HepG2 (cell line): ENCODE data around the gene TPO. TPM values are rescaled to one million over a fixed set of nuclear protein-coding genes. Genes with fewer than 3 reads are reported as not detected.

Source experiments
- ATAC-seq: fragments of 200-7000 bp; cut with Tn5 transposase; 3 replicates; pipeline ENCODE4 v1.9.1; 2020; ENCODE audit warnings: mild to moderate bottlenecking, moderate library complexity
- BruUV-seq: library from RNA; stranded (reverse); fragments of 400-500 nt; replicated peaks from 2 replicates; lab custom pipeline; 2021; lab: Mats Ljungman, UMichigan
- CTCF ChIA-PET: fragments of 300-600 bp; formaldehyde crosslinking; extraction: SDS; loops from one replicate; lab custom pipeline; 2021; ENCODE audit warnings: low total read pairs, inconsistent platforms, low intra/inter-chr PET ratio; lab: Yijun Ruan, JAX
- POLR2A ChIA-PET: fragments of 350-600 bp; sonication (Branson Sonifier 250); formaldehyde crosslinking; loops from one replicate; lab custom pipeline; 2020; ENCODE audit warnings: antibody characterized with exemption, inconsistent platforms; lab: Yijun Ruan, JAX
- DNase-seq: peaks from one replicate; pipeline ENCODE4 v3.0.0-alpha.2; 2015; ENCODE audit warnings: low spot score
- FAIRE-seq: peaks from 3 replicates; lab custom pipeline; 2011; peaks lifted over from hg19 to GRCh38; lab: Jason Lieb, UNC
- H2AFZ ChIP-seq: one replicate; pipeline ENCODE4 v1.6.1; 2011; ENCODE audit warnings: low read length, inconsistent platforms
- H3K27ac ChIP-seq: fragments of 300-600 bp; 3 replicates; pipeline ENCODE4 v1.8.0; 2011; ENCODE audit warnings: mixed run types, mild to moderate bottlenecking, mixed read lengths, low read length, inconsistent platforms; ENCODE audit not compliant: insufficient read depth; ENCODE audit errors: extremely low read length
- H3K27me3 ChIP-seq, 2 experiments: fragments of 200-600 bp in 1 of 2; 2 replicates in 1 of 2; 3 replicates in 1 of 2; pipeline versions ENCODE4 v1.6.0 to v1.8.0; 2011; ENCODE audit warnings: low read length in 2 of 2, mild to moderate bottlenecking in 2 of 2, moderate library complexity in 2 of 2, inconsistent platforms in 1 of 2; ENCODE audit not compliant: insufficient read depth in 2 of 2, control insufficient read depth in 1 of 2
- H3K36me3 ChIP-seq, 2 experiments: fragments of 200-600 bp in 1 of 2; replicated peaks in 1 of 2; 2 replicates in 1 of 2; 3 replicates in 1 of 2; pipeline versions ENCODE4 v1.5.1 to v1.8.0; 2011; ENCODE audit warnings: low read length in 2 of 2, inconsistent platforms in 1 of 2; ENCODE audit not compliant: insufficient read depth in 2 of 2, control insufficient read depth in 1 of 2
- H3K4me1 ChIP-seq: 2 replicates; pipeline ENCODE4 v1.5.1; 2012; ENCODE audit warnings: low read length, inconsistent platforms; ENCODE audit not compliant: insufficient read depth
- H3K4me2 ChIP-seq: 2 replicates; pipeline ENCODE4 v1.6.0; 2011; ENCODE audit warnings: low read depth, low read length, inconsistent platforms
- H3K4me3 ChIP-seq, 3 experiments: fragments of 200-600 bp in 1 of 3; sonication (generic), shearing (Covaris generic) in 1 of 3; replicated peaks in 1 of 3; 2 replicates each; pipeline ENCODE4 v1.5.1; 2011 to 2016; ENCODE audit warnings: low read length in 3 of 3, inconsistent platforms in 2 of 3, low read depth in 2 of 3, mild to moderate bottlenecking in 2 of 3, control low read depth in 1 of 3, mixed read lengths in 1 of 3; ENCODE audit not compliant: insufficient read depth in 1 of 3
- H3K79me2 ChIP-seq: one replicate; pipeline ENCODE4 v1.6.1; 2011; ENCODE audit warnings: low read length, inconsistent platforms; ENCODE audit not compliant: insufficient read depth
- H3K9ac ChIP-seq: 2 replicates; pipeline ENCODE4 v1.6.0; 2011; ENCODE audit warnings: mild to moderate bottlenecking, low read depth, low read length, inconsistent platforms; ENCODE audit not compliant: insufficient read depth
- H3K9me3 ChIP-seq: 2 replicates; pipeline ENCODE4 v1.5.1; 2012; ENCODE audit warnings: mild to moderate bottlenecking, low read length
- H4K20me1 ChIP-seq: 2 replicates; pipeline ENCODE4 v1.6.0; 2011; ENCODE audit warnings: inconsistent platforms, mild to moderate bottlenecking, low read length, moderate library complexity; ENCODE audit not compliant: insufficient read depth
- CBFB ChIP-seq: sonication (generic); formaldehyde crosslinking; IDR thresholded peaks from 2 replicates; pipeline ENCODE4 v1.4.0; 2020; ENCODE audit warnings: missing genetic modification reagents
- GLI4 ChIP-seq: sonication (generic); formaldehyde crosslinking; IDR thresholded peaks from 2 replicates; pipeline ENCODE4 v1.5.1; 2020; ENCODE audit warnings: missing genetic modification reagents, mild to moderate bottlenecking, moderate library complexity, borderline replicate concordance
- HMGXB3 ChIP-seq: sonication (generic); formaldehyde crosslinking; IDR thresholded peaks from 2 replicates; pipeline ENCODE4 v1.4.0; 2020; ENCODE audit warnings: missing genetic modification reagents, borderline replicate concordance
- MLLT10 ChIP-seq: sonication (generic); formaldehyde crosslinking; IDR thresholded peaks from 2 replicates; pipeline ENCODE4 v1.4.0; 2020; ENCODE audit warnings: missing genetic modification reagents
- PAXIP1 ChIP-seq: sonication (generic); formaldehyde crosslinking; conservative IDR thresholded peaks from 2 replicates; pipeline ENCODE4 v1.4.0; 2020; ENCODE audit warnings: mild to moderate bottlenecking, missing genetic modification reagents, moderate library complexity
- PPARG ChIP-seq: conservative IDR thresholded peaks from 2 replicates; pipeline ENCODE4 v1.6.1; 2016; ENCODE audit warnings: missing biosample characterization, missing genetic modification reagents
- RORA ChIP-seq: sonication (generic); formaldehyde crosslinking; IDR thresholded peaks from 2 replicates; pipeline ENCODE4 v1.5.0; 2020; ENCODE audit warnings: mild to moderate bottlenecking, missing genetic modification reagents, moderate library complexity
- THAP7 ChIP-seq: sonication (generic); formaldehyde crosslinking; IDR thresholded peaks from 2 replicates; pipeline ENCODE4 v1.8.1; 2023; ENCODE audit warnings: mild to moderate bottlenecking, missing genetic modification reagents
- ZEB1 ChIP-seq: IDR thresholded peaks from 2 replicates; pipeline ENCODE4 v1.6.1; 2012; ENCODE audit warnings: mild to moderate bottlenecking, low read depth, inconsistent platforms; ENCODE audit not compliant: insufficient replicate concordance
- ZFP62 ChIP-seq: sonication (generic); formaldehyde crosslinking; IDR thresholded peaks from 2 replicates; pipeline ENCODE4 v1.4.0; 2020; ENCODE audit warnings: missing genetic modification reagents
- ZNF367 ChIP-seq: sonication (generic); formaldehyde crosslinking; IDR thresholded peaks from 2 replicates; pipeline ENCODE4 v1.4.0; 2020; ENCODE audit warnings: missing genetic modification reagents, borderline replicate concordance
- ZNF550 ChIP-seq: sonication (generic); formaldehyde crosslinking; IDR thresholded peaks from 2 replicates; pipeline ENCODE4 v1.4.0; 2020; ENCODE audit warnings: mild to moderate bottlenecking, missing genetic modification reagents, borderline replicate concordance
- ZNF552 ChIP-seq: sonication (generic); formaldehyde crosslinking; IDR thresholded peaks from 2 replicates; pipeline ENCODE4 v1.9.0; 2022; ENCODE audit warnings: missing genetic modification reagents, mild to moderate bottlenecking, borderline replicate concordance
- ZNF691 ChIP-seq: sonication (generic); formaldehyde crosslinking; IDR thresholded peaks from 2 replicates; pipeline ENCODE4 v1.4.0; 2020; ENCODE audit warnings: missing genetic modification reagents, low read depth, mild to moderate bottlenecking, borderline replicate concordance
- ZNF850 ChIP-seq: sonication (generic); formaldehyde crosslinking; conservative IDR thresholded peaks from 2 replicates; pipeline ENCODE4 v1.9.0; 2021; ENCODE audit warnings: mild to moderate bottlenecking, missing genetic modification reagents
- WGBS: methylation state at CpG from one replicate; pipeline ENCODE4 v1.1.6; 2017; ENCODE audit warnings: low lambda C conversion rate; 5-methylcytosine and 5-hydroxymethylcytosine counted together
- in situ Hi-C: cut with HindIII; loops from 2 replicates; pipeline ENCODE4 v1.10.0; 2017; ENCODE audit warnings: low pct_unique_long_range_greater_than_20kb; ENCODE audit not compliant: extremely low pct_ligation_motif_present
- intact Hi-C: fragments of 100-400 bp; cut with micrococcal nuclease; formaldehyde crosslinking; loops from one replicate; pipeline ENCODE4 v1.10.0; 2022; ENCODE audit not compliant: unreplicated experiment
- polyA plus RNA-seq, 8 experiments: library from polyadenylated mRNA; depleted of rRNA in 3 of 8; stranded (reverse) in 7 of 8; unstranded in 1 of 8; fragments of >200 nt; fragmentation: Illumina TruSeq in 4 of 8; extraction: Trizol in 4 of 8; gene quantifications; 2 replicates each; pipeline versions ENCODE4 v1.2.1 to v1.2.3, GENCODE V29; 2011 to 2016; ENCODE audit warnings: low read depth in 4 of 8, missing spikeins in 1 of 8, mixed read lengths in 1 of 8; ENCODE audit not compliant: insufficient read depth in 1 of 8
- total RNA-seq, 5 experiments: library from RNA; depleted of rRNA; stranded (reverse); fragments of >200 nt; fragmentation: Illumina TruSeq; extraction: Trizol; gene quantifications; 2 replicates each; pipeline ENCODE4 v1.2.3, GENCODE V29; 2016; ENCODE audit warnings: low read depth in 1 of 5

Gene TPO
- total and polyA plus RNA-seq, 2 of the 13 experiments (the other 11 are each of a cell fraction or from before 2014, with no cell fraction given) = not detected

GRCh38 chr2:1438972-1439371, 25.7 kb downstream of the TPO start (continued):
- no peak for TF ChIP-seq HMGXB3 (CRISPR knock-in tag)
- no peak for TF ChIP-seq PPARG (CRISPR knock-in tag)
- TF ChIP-seq ZNF691 (CRISPR knock-in tag) = no peak
- no peak for TF ChIP-seq RORA
- TF ChIP-seq CBFB = no peak
- TF ChIP-seq, all 625 proteins: peak for 0

- POLR2A ChIA-PET = no interaction called here
- ATAC-seq = no peak
- TF ChIP-seq GLI4 (CRISPR knock-in tag) = no peak
- TF ChIP-seq ZFP62 (CRISPR knock-in tag) = no peak
- TF ChIP-seq ZNF367 (CRISPR knock-in tag) = no peak
- TF ChIP-seq MLLT10 (CRISPR knock-in tag) = no peak
- TF ChIP-seq ZNF552 = no peak
- TF ChIP-seq ZNF850 (CRISPR knock-in tag) = no peak
- TF ChIP-seq ZEB1 = no peak
- TF ChIP-seq ZNF550 (CRISPR knock-in tag) = no peak
- TF ChIP-seq PAXIP1 (CRISPR knock-in tag) = no peak
- TF ChIP-seq THAP7 = no peak
Measured at GRCh38 chr2:1440581-1440980, 27.3 kb downstream of the TPO start.

More at GRCh38 chr2:1440581-1440980, 27.3 kb downstream of the TPO start:
- no peak for FAIRE-seq
- no peak overlapping the region for H3K27ac ChIP-seq
- in situ Hi-C loops = no loop called here
- H3K79me2 ChIP-seq = no peaks in the 10 kb centered on the region
- intact Hi-C loops = no loop called here
- H3K36me3 ChIP-seq = no peaks in the 10 kb centered on the region
- no peak overlapping the region for H3K4me3 ChIP-seq
- CTCF ChIA-PET = no interaction called here
- H3K9ac ChIP-seq = no peak overlapping the region
- no peak for DNase-seq
- H3K4me1 ChIP-seq = no peaks in the 10 kb centered on the region
- H4K20me1 ChIP-seq = no peaks in the 10 kb centered on the region
- no peak overlapping the region for H3K4me2 ChIP-seq
- WGBS = 26% methylated on average over 7 of the region's 7 CpGs
- H3K9me3 ChIP-seq = no peaks in the 10 kb centered on the region
- BruUV-seq = no TSS peak
- H2AFZ ChIP-seq = no peak overlapping the region
- peaks cover 2 to 11% of the 10 kb centered on the region in 2 experiments; a peak in 2 of 5 replicates for H3K27me3 ChIP-seq
